MM.1S (cell line): ENCODE results near the gene ZNF398.

Experiments used
- DNase-seq: peaks from one replicate; pipeline ENCODE4 v3.0.0-alpha.2; 2015
- H2AFZ ChIP-seq: fragments of 300-600 bp; sonication (generic); 2 replicates; pipeline ENCODE4 v1.6.0; 2016; ENCODE audit warnings: antibody characterized with exemption, low read length
- H3F3A ChIP-seq: fragments of 300-600 bp; sonication (generic); 2 replicates; pipeline ENCODE4 v1.6.1; 2016; ENCODE audit warnings: mild to moderate bottlenecking, antibody characterized with exemption, low read length, moderate library complexity, mixed read lengths; ENCODE audit not compliant: insufficient read depth
- H3K27ac ChIP-seq: fragments of 300-600 bp; sonication (generic); 2 replicates; pipeline ENCODE4 v1.5.1; 2016; ENCODE audit warnings: mild to moderate bottlenecking, low read length
- H3K27me3 ChIP-seq: fragments of 300-600 bp; sonication (generic); replicated peaks from 2 replicates; pipeline ENCODE4 v1.6.0; 2016; ENCODE audit warnings: low read length; ENCODE audit not compliant: insufficient read depth
- H3K36me3 ChIP-seq: fragments of 300-600 bp; sonication (generic); replicated peaks from 2 replicates; pipeline ENCODE4 v1.6.1; 2016; ENCODE audit warnings: mild to moderate bottlenecking, low read length, mixed read lengths; ENCODE audit not compliant: insufficient read depth
- H3K4me1 ChIP-seq: fragments of 300-600 bp; sonication (generic); 2 replicates; pipeline ENCODE4 v1.6.1; 2016; ENCODE audit warnings: low read length, mixed read lengths
- H3K4me2 ChIP-seq: fragments of 300-600 bp; sonication (generic); 2 replicates; pipeline ENCODE4 v1.6.0; 2016; ENCODE audit warnings: low read depth, low read length
- H3K4me3 ChIP-seq: fragments of 300-600 bp; sonication (generic); 2 replicates; pipeline ENCODE4 v1.5.1; 2016; ENCODE audit warnings: low read length, mixed read lengths
- H3K79me2 ChIP-seq: fragments of 300-600 bp; sonication (generic); 2 replicates; pipeline ENCODE4 v1.6.1; 2016; ENCODE audit warnings: mixed run types, low read length, mixed read lengths
- H3K9ac ChIP-seq: fragments of 300-600 bp; sonication (generic); 2 replicates; pipeline ENCODE4 v1.6.1; 2016; ENCODE audit warnings: low read length, mixed read lengths
- H3K9me2 ChIP-seq: fragments of 300-600 bp; sonication (generic); replicated peaks from 2 replicates; pipeline ENCODE4 v1.6.1; 2016; ENCODE audit warnings: mild to moderate bottlenecking, low read length, mixed read lengths; ENCODE audit not compliant: insufficient read depth
- H3K9me3 ChIP-seq: fragments of 300-600 bp; sonication (generic); replicated peaks from 2 replicates; pipeline ENCODE4 v1.6.1; 2016; ENCODE audit warnings: mild to moderate bottlenecking, low read length, mixed read lengths; ENCODE audit not compliant: insufficient read depth
- H4K20me1 ChIP-seq: fragments of 300-600 bp; sonication (generic); 2 replicates; pipeline ENCODE4 v1.6.1; 2016; ENCODE audit warnings: mild to moderate bottlenecking, low read length, moderate library complexity, mixed read lengths; ENCODE audit not compliant: insufficient read depth
- EZH2 ChIP-seq: fragments of 300-600 bp; sonication (generic); optimal IDR thresholded peaks from 2 replicates; pipeline ENCODE3; 2017; ENCODE audit warnings: low read depth, mild to moderate bottlenecking, antibody characterized with exemption, low read length, mixed read lengths
- EZH2phosphoT487 ChIP-seq: fragments of 300-600 bp; sonication (generic); IDR thresholded peaks from 2 replicates; pipeline ENCODE4 v1.6.1; 2018; ENCODE audit warnings: antibody characterized with exemption, low read length
- TF ChIP-seq, protein P1 (sequence below): fragments of 300-600 bp; sonication (generic); IDR thresholded peaks from 2 replicates; pipeline ENCODE4 v1.5.1; 2016; ENCODE audit warnings: antibody characterized with exemption, low read length, mixed read lengths

The ZNF398 gene

GRCh38 chr7:149125863-149126661 is 21.2 kb upstream of the ZNF398 start, which contains the start of gene ZNF425:
Gene ZNF425, minus strand, starts transcription at chr7:149126324. Its CDS starts 111 bp downstream, at chr7:149126213.
- Histone ChIP-seq H3K27ac (peak within 1 kb of the TSS; percentile 82), H2AFZ (peak within 1 kb of the TSS; percentile 99)
- peak; percentile 98 for DNase-seq

GRCh38 chr7:149126662-149127266 is 20.5 kb upstream of the ZNF398 start:
- H3K27ac ChIP-seq, result peak overlapping the region; percentile 82
- peak overlapping the region; percentile 95 for H3K4me2 ChIP-seq
- H3K36me3 ChIP-seq, result peaks cover 16% of the 10 kb centered on the region
- peaks cover 21% of the 10 kb centered on the region for H3F3A ChIP-seq
- H3K27me3 ChIP-seq, result no peaks in the 10 kb centered on the region
- H3K4me3 ChIP-seq, result peak overlapping the region; percentile 99
- TF ChIP-seq, protein P1, sequence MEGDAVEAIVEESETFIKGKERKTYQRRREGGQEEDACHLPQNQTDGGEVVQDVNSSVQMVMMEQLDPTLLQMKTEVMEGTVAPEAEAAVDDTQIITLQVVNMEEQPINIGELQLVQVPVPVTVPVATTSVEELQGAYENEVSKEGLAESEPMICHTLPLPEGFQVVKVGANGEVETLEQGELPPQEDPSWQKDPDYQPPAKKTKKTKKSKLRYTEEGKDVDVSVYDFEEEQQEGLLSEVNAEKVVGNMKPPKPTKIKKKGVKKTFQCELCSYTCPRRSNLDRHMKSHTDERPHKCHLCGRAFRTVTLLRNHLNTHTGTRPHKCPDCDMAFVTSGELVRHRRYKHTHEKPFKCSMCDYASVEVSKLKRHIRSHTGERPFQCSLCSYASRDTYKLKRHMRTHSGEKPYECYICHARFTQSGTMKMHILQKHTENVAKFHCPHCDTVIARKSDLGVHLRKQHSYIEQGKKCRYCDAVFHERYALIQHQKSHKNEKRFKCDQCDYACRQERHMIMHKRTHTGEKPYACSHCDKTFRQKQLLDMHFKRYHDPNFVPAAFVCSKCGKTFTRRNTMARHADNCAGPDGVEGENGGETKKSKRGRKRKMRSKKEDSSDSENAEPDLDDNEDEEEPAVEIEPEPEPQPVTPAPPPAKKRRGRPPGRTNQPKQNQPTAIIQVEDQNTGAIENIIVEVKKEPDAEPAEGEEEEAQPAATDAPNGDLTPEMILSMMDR, result no peak
- TF ChIP-seq EZH2 (no peak), EZH2phosphoT487 (no peak)
- H3K9me3 ChIP-seq, result no peaks in the 10 kb centered on the region
- H3K4me1 ChIP-seq, result peaks cover 11% of the 10 kb centered on the region
- peak overlapping the region; percentile 98 for H3K9ac ChIP-seq
- peak overlapping the region; percentile 99 for H2AFZ ChIP-seq
- no peaks in the 10 kb centered on the region for H4K20me1 ChIP-seq
- peak; percentile 72 for DNase-seq
- H3K9me2 ChIP-seq, result no peaks in the 10 kb centered on the region
- peaks cover 32% of the 10 kb centered on the region for H3K79me2 ChIP-seq

More at GRCh38 chr7:149125863-149126661, 21.2 kb upstream of the ZNF398 start, which contains the start of gene ZNF425:
- Histone ChIP-seq H3K27me3 (no peaks in the 10 kb centered on the region), H3K79me2 (peaks cover 32% of the 10 kb centered on the region), H3K9ac (peak within 1 kb of the TSS; percentile 98), H3F3A (peaks cover 21% of the 10 kb centered on the region), H3K9me3 (no peaks in the 10 kb centered on the region), H3K4me2 (peak within 1 kb of the TSS; percentile 95), H3K36me3 (peaks cover 12% of the 10 kb centered on the region), H4K20me1 (no peaks in the 10 kb centered on the region), H3K4me3 (peak within 1 kb of the TSS; percentile 99), H3K4me1 (peaks cover 11% of the 10 kb centered on the region), H3K9me2 (no peaks in the 10 kb centered on the region)
- TF ChIP-seq EZH2, result no peak
- TF ChIP-seq, protein P1, result peak; percentile 98

DNA sequence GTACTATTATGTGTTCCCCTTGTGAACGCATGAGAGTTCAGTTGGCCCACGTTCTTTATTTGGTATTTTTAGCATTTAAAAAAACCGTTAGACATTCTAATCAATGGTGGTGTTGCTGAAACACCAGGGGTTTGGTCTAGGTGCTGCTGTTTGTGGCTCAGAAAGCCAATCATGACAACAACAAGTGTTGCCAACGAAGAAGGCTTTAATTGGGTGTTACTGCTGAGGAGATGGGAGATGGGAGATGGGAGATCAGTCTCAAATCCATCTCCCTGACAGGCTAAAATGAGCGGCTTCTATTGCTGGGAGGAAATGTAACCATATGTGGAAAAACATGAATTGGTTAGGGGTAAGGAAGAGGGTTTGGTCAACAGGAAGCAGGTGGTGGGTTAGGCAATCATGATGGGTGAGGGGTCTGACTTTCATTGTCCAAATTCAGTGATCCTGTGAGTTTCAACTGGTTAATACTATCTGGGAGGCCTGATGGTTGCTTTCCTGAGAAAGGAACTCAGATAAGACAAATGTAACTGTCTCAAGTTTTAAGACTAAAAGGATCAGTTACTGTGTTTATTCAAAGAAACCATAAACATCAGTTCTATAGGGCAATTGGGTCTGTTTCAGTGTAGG is 16.6 kb upstream of the ZNF398 start:
- H4K20me1 ChIP-seq, result no peaks in the 10 kb centered on the region
- no peaks in the 10 kb centered on the region for H3K27me3 ChIP-seq
- no peak overlapping the region for H3K9ac ChIP-seq
- no peak for DNase-seq
- H3F3A ChIP-seq, result peaks cover 21% of the 10 kb centered on the region
- no peak overlapping the region for H3K4me3 ChIP-seq
- H3K36me3 ChIP-seq, result peaks cover 16% of the 10 kb centered on the region
- TF ChIP-seq, protein P1, result no peak
- TF ChIP-seq EZH2 (no peak), EZH2phosphoT487 (no peak)
- H2AFZ ChIP-seq, result no peak overlapping the region
- no peaks in the 10 kb centered on the region for H3K9me2 ChIP-seq
- peaks cover 21% of the 10 kb centered on the region for H3K79me2 ChIP-seq
- peaks cover 7% of the 10 kb centered on the region for H3K4me1 ChIP-seq
- H3K9me3 ChIP-seq, result no peaks in the 10 kb centered on the region
- H3K4me2 ChIP-seq, result no peak overlapping the region
- H3K27ac ChIP-seq, result no peak overlapping the region
